DND-41 (cell line): ENCODE data around the gene PPFIBP2.
A peak's percentile ranks its signal among the peaks of the same experiment; 100 is the strongest.

Experiments
- ATAC-seq: fragments of 200-7000 bp; cut with Tn5 transposase; 3 replicates; pipeline ENCODE4 v1.9.1; 2021; ENCODE audit warnings: low read depth; ENCODE audit not compliant: insufficient read depth
- DNase-seq: peaks from one replicate; pipeline ENCODE4 v3.0.0-alpha.2; 2020
- H2AFZ ChIP-seq: 2 replicates; pipeline ENCODE4 v1.6.0; 2012; ENCODE audit warnings: low read depth, low read length
- H3K27ac ChIP-seq: 2 replicates; pipeline ENCODE4 v1.5.1; 2012; ENCODE audit warnings: low read length, inconsistent platforms
- H3K27me3 ChIP-seq: fragments of 200-600 bp; sonication (generic); 2 replicates; pipeline ENCODE4 v1.6.0; 2012; ENCODE audit warnings: low read length, mild to moderate bottlenecking, inconsistent platforms; ENCODE audit not compliant: insufficient read depth, poor library complexity
- H3K36me3 ChIP-seq: 2 replicates; pipeline ENCODE4 v1.5.1; 2012; ENCODE audit warnings: low read length, inconsistent platforms; ENCODE audit not compliant: insufficient read depth
- H3K4me1 ChIP-seq: 2 replicates; pipeline ENCODE4 v1.5.1; 2012; ENCODE audit warnings: mild to moderate bottlenecking, low read length; ENCODE audit not compliant: insufficient read depth
- H3K4me2 ChIP-seq: 2 replicates; pipeline ENCODE4 v1.6.0; 2012; ENCODE audit warnings: mild to moderate bottlenecking, moderate library complexity, low read length, inconsistent platforms; ENCODE audit not compliant: insufficient read depth
- H3K4me3 ChIP-seq, 2 experiments: fragments of 200-600 bp in 1 of 2; shearing (Covaris generic) in 1 of 2; 2 replicates each; pipeline ENCODE4 v1.5.1; 2012 to 2016; ENCODE audit warnings: inconsistent platforms in 2 of 2, low read length in 2 of 2, mild to moderate bottlenecking in 2 of 2, low read depth in 1 of 2, moderate library complexity in 1 of 2
- H3K79me2 ChIP-seq: 2 replicates; pipeline ENCODE4 v1.6.0; 2012; ENCODE audit warnings: low read length, inconsistent platforms; ENCODE audit not compliant: insufficient read depth
- H3K9ac ChIP-seq: 2 replicates; pipeline ENCODE4 v1.6.0; 2012; ENCODE audit warnings: low read depth, mild to moderate bottlenecking, inconsistent platforms, low read length, moderate library complexity
- H3K9me3 ChIP-seq: 2 replicates; pipeline ENCODE4 v1.5.1; 2012; ENCODE audit warnings: low read length, moderate library complexity, mild to moderate bottlenecking, inconsistent platforms; ENCODE audit not compliant: insufficient read depth, severe bottlenecking
- H4K20me1 ChIP-seq: 2 replicates; pipeline ENCODE4 v1.6.0; 2012; ENCODE audit warnings: low read length; ENCODE audit not compliant: insufficient read depth
- CTCF ChIP-seq: IDR thresholded peaks from 2 replicates; pipeline ENCODE4 v1.5.1; 2012; ENCODE audit warnings: borderline replicate concordance, low read length, moderate library complexity, mild to moderate bottlenecking; ENCODE audit not compliant: poor library complexity, severe bottlenecking; ENCODE audit errors: extremely low read depth
- EZH2 ChIP-seq: IDR thresholded peaks from 3 replicates; pipeline ENCODE4 v1.6.1; 2012; ENCODE audit warnings: borderline replicate concordance, low read depth, mild to moderate bottlenecking, moderate library complexity, low read length, inconsistent platforms; ENCODE audit not compliant: severe bottlenecking

The PPFIBP2 gene

DNA sequence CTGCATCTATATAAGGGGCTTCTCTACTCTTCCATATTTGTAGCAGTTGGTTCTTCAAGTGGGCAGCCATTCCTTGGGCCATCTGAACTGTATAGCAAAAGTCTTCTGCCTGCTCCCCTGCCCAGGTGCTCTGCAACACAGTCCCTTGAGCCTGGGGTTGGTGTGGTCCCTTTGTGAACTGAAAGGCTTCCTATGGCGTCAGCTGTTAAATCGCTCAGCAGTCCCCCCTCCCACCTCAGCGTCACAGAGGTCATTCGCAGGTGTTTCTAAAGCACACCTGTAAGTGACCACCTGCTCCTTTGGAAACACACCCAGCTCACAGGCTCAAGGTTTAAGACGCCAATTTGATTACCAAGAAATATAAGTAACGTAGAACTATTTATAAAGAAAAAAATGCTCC is 122.6 kb downstream of the PPFIBP2 start:
- ATAC-seq = no peak

DNA sequence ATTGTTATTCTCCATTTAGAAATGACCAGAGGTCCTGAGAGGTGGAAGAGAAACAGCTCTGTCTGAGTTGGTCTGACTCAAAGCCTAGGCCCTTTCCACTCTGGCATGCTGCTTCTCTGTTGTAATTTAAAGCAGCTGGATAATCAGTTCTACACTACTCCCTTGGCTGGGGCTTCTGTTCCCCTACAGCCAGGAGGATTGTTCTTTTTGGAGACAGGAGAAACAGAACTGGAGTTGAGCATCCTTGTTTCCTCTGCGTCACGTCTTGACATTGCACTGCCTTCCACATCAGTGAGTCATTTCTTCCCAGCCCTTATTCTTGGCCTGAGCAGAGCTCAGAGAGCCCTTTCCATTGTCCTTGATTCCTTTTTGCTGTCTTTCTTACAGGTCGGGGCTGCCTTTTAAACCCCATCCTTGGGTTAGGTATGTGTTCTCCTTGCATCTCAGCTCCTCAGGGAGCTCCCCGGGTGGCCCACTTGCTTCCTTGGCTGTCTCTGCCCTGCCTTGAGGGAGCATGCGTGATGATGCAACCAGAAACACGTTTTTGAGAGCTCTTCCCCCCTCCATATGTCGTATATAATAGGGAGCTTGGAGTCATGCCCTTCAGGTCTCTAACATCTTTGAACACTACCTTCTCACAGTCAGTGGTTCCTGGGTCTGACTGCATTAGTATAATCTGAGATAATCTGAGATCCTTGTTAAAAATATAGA is 123.8 kb downstream of the PPFIBP2 start:
- peaks cover 40% of the 10 kb centered on the region for H3K27me3 ChIP-seq
- ATAC-seq (no peak), DNase-seq (no peak)
- no peak overlapping the region for H3K27ac ChIP-seq
- H3K36me3 ChIP-seq = no peaks in the 10 kb centered on the region
- H3K9ac ChIP-seq = no peak overlapping the region
- H3K79me2 ChIP-seq = no peaks in the 10 kb centered on the region
- 0 out of 2 replicates have a peak, but pooled peaks cover 2% of the 10 kb centered on the region for H4K20me1 ChIP-seq
- no peaks in the 10 kb centered on the region for H3K4me1 ChIP-seq
- no peak overlapping the region for H3K4me2 ChIP-seq
- H2AFZ ChIP-seq = no peak overlapping the region
- H3K9me3 ChIP-seq = no peaks in the 10 kb centered on the region
- TF ChIP-seq EZH2 = no peak
- no peak for TF ChIP-seq CTCF
- H3K4me3 ChIP-seq = no peak overlapping the region

More for the DNA sequence above, 122.6 kb downstream of the PPFIBP2 start:
- Histone ChIP-seq H4K20me1 (0 out of 2 replicates have a peak, but pooled peaks cover 2% of the 10 kb centered on the region), H3K9ac (no peak overlapping the region), H3K9me3 (no peaks in the 10 kb centered on the region), H3K4me2 (no peak overlapping the region), H3K27me3 (peaks cover 41% of the 10 kb centered on the region), H3K4me3 (no peak overlapping the region), H2AFZ (no peak overlapping the region), H3K27ac (no peak overlapping the region), H3K79me2 (no peaks in the 10 kb centered on the region), H3K36me3 (no peaks in the 10 kb centered on the region), H3K4me1 (no peaks in the 10 kb centered on the region)
- no peak for DNase-seq
- TF ChIP-seq CTCF (no peak), EZH2 (no peak)

DNA sequence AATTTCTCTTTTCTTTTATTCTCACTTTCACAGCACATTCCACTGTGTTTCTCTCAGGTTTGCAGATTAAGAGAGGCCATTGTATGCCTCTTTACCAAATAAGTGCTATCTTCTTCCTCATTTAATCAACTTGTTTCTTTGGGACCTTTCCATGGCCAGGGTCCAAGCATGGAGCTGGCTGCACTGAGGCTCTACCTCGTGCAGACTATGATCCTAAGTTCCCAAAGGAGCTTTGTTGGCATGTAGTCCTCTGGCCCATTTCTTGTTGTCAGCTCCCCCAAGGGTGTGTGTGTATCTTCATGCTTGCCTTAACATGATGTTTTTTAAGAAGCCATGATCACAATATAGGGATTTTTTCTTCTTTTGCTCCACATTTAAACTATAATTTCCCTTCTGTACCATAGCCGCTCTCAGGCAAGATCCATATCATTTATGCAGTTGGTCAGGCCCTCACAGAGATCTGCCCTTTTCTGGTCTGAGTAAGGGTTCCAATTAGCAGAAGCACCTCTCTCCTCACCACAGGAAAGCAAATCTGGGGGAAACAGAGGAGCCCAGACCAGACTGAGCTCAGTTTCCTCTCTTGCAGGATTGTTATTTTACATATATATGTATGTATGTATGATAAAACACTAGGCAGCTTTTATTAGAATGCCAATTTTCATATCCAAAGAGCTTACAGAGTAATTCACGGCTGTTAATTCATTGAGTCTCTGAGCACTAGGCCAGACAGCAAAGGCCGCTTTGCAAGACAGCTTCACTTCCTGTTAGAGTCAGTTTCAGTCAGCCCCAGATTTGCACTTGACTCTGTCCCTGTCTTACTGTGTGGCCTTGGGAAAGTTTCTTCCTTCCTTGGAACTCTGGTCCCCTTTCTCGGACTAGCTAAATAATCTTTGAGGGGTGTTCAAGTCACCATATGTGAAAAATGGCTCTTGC is 125.2 kb downstream of the PPFIBP2 start:
- no peaks in the 10 kb centered on the region for H3K36me3 ChIP-seq
- H3K79me2 ChIP-seq = no peaks in the 10 kb centered on the region
- H3K4me1 ChIP-seq = no peaks in the 10 kb centered on the region
- ATAC-seq (no peak), DNase-seq (no peak)
- no peaks in the 10 kb centered on the region for H3K9me3 ChIP-seq
- H3K27ac ChIP-seq = no peak overlapping the region
- H4K20me1 ChIP-seq = no peaks in the 10 kb centered on the region
- H3K4me3 ChIP-seq = no peak overlapping the region
- H3K27me3 ChIP-seq = peaks cover 40% of the 10 kb centered on the region
- TF ChIP-seq EZH2 (peak; percentile 42), CTCF (no peak)
- H2AFZ ChIP-seq = no peak overlapping the region; the same call in 1 of the 2 replicates
- no peak overlapping the region for H3K9ac ChIP-seq
- no peak overlapping the region for H3K4me2 ChIP-seq
